ENCODE data around the gene WDR3. TPM values are rescaled to one million over a fixed set of nuclear protein-coding genes. Genes with fewer than 3 reads are reported as not detected.
A peak's percentile ranks its signal among the peaks of the same experiment; 100 is the strongest.

The WDR3 gene
- total and polyA plus RNA-seq, 8 donors: 16.0 to 31.8 (median 28.4) TPM

GRCh38 chr1:117964290-117965038 is 34.9 kb downstream of the WDR3 start:
- Histone ChIP-seq H3K4me3 (no peak overlapping the region), H3K9me3 (no peaks in the 10 kb centered on the region), H3K27ac (no peak overlapping the region), H3K4me1 (no peaks in the 10 kb centered on the region), H3K36me3 (peaks cover 0 to 21% of the 10 kb centered on the region in 2 donors), H3K27me3 (no peaks in the 10 kb centered on the region)
- no peak for TF ChIP-seq CTCF (IDR thresholded peaks at IDR 0.05)
- intact Hi-C loops (cut with DNase I): no loop called here
- no peak for ATAC-seq
- DNase-seq: no peak

GRCh38 chr1:117967477-117967876 is 37.9 kb downstream of the WDR3 start:
- H3K27me3 ChIP-seq: no peaks in the 10 kb centered on the region
- ATAC-seq (peak; percentile 71), DNase-seq (peak in 1 of 4 donors; percentile 8)
- no peaks in the 10 kb centered on the region for H3K9me3 ChIP-seq
- TF ChIP-seq CTCF (IDR thresholded peaks at IDR 0.05): no peak
- intact Hi-C loops (cut with DNase I): no loop called here
- H3K4me3 ChIP-seq: no peak overlapping the region
- no peaks in the 10 kb centered on the region for H3K36me3 ChIP-seq
- H3K4me1 ChIP-seq: no peaks in the 10 kb centered on the region
- H3K27ac ChIP-seq: no peak overlapping the region

DNA sequence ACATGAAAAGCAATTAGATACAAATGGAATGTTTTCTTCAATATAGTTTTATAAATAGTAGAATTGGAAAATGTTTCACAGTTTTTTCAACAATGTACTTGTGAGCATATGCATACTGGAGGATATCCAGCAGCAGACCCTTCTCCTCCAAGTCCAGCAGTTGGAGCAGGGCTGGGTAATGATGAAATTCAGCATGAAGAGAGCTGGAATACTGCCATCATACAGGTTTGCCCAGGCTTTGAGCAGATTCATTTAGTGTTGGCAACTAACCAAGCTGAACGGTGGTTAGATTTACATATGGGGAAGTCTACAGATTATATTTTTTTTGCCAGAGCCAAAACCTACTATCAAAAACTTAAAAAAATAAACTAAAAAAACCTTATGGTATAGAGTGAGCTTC is 38.3 kb downstream of the WDR3 start:
- no peaks in the 10 kb centered on the region for H3K36me3 ChIP-seq
- no peak for TF ChIP-seq CTCF (IDR thresholded peaks at IDR 0.05)
- H3K27ac ChIP-seq: no peak overlapping the region
- ATAC-seq (peak; percentile 54), DNase-seq (peak in 2 of 4 donors; percentile 10 to 53)
- intact Hi-C loops (cut with DNase I): no loop called here
- H3K9me3 ChIP-seq: no peaks in the 10 kb centered on the region
- no peaks in the 10 kb centered on the region for H3K4me1 ChIP-seq
- no peak overlapping the region for H3K4me3 ChIP-seq
- H3K27me3 ChIP-seq: no peaks in the 10 kb centered on the region

DNA sequence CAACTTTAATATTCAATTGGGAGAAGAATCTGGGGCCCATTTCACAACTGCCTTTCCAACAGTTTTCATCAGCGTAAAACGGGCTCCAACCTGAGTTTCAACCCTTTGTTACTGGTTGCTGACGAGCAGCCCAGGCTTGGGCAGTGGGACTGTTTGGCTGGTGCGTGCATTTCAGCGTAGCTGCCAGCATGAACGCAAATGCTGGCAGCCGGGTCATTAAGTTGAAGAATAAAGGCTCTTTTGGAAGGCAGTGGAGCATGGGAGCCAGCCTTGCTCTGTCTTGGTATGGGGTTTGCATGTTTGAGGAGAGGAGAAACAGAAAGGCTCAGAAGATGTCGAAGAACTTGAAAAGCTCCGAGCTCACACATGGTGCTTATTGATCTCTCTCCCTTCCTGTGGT is 40.7 kb downstream of the WDR3 start:
- no peak overlapping the region for H3K27ac ChIP-seq
- ATAC-seq (no peak), DNase-seq (no peak)
- no peaks in the 10 kb centered on the region for H3K4me1 ChIP-seq
- intact Hi-C loops (cut with DNase I): no loop called here
- H3K9me3 ChIP-seq: no peaks in the 10 kb centered on the region
- H3K27me3 ChIP-seq: no peaks in the 10 kb centered on the region
- TF ChIP-seq CTCF (IDR thresholded peaks at IDR 0.05): no peak
- no peak overlapping the region for H3K4me3 ChIP-seq
- H3K36me3 ChIP-seq: no peaks in the 10 kb centered on the region

GRCh38 chr1:117971777-117972176 is 42.2 kb downstream of the WDR3 start:
- no peaks in the 10 kb centered on the region for H3K36me3 ChIP-seq
- TF ChIP-seq CTCF (IDR thresholded peaks at IDR 0.05): no peak
- H3K4me1 ChIP-seq: no peaks in the 10 kb centered on the region
- ATAC-seq (no peak), DNase-seq (no peak)
- intact Hi-C loops (cut with DNase I): no loop called here
- no peaks in the 10 kb centered on the region for H3K27me3 ChIP-seq
- H3K9me3 ChIP-seq: no peaks in the 10 kb centered on the region
- no peak overlapping the region for H3K4me3 ChIP-seq
- H3K27ac ChIP-seq: no peak overlapping the region
